WTC11 (cell line): ENCODE measurements around the gene MAPK7.

Experiments used
- ATF6 ChIP-seq: sonication (generic); formaldehyde crosslinking; IDR thresholded peaks from 2 replicates; pipeline ENCODE4 v1.8.1; 2023; ENCODE audit warnings: mild to moderate bottlenecking, missing genetic modification reagents
- CTCF ChIP-seq: fragments of 200-600 bp; IDR thresholded peaks from 2 replicates; pipeline ENCODE4 v1.8.0; 2022; ENCODE audit warnings: antibody characterized with exemption
- ELF4 ChIP-seq: sonication (generic); formaldehyde crosslinking; IDR thresholded peaks from 2 replicates; pipeline ENCODE4 v1.8.1; 2022; ENCODE audit warnings: low read depth, mild to moderate bottlenecking, moderate library complexity, missing genetic modification reagents
- ETV6 ChIP-seq: sonication (generic); formaldehyde crosslinking; IDR thresholded peaks from 2 replicates; pipeline ENCODE4 v1.8.1; 2022; ENCODE audit warnings: mild to moderate bottlenecking, missing genetic modification reagents
- USF2 ChIP-seq: sonication (generic); formaldehyde crosslinking; IDR thresholded peaks from 2 replicates; pipeline ENCODE4 v1.8.1; 2023; ENCODE audit warnings: mild to moderate bottlenecking, missing genetic modification reagents, moderate library complexity
- ZNF138 ChIP-seq: sonication (generic); formaldehyde crosslinking; conservative IDR thresholded peaks from 2 replicates; pipeline ENCODE4 v1.8.1; 2022; ENCODE audit warnings: mild to moderate bottlenecking, moderate library complexity, missing genetic modification reagents
- TF ChIP-seq, protein P1 (sequence below): sonication (generic); formaldehyde crosslinking; IDR thresholded peaks from 2 replicates; pipeline ENCODE4 v1.8.1; 2023; ENCODE audit warnings: mild to moderate bottlenecking, missing genetic modification reagents
- TF ChIP-seq, protein P2 (sequence below): sonication (generic); formaldehyde crosslinking; IDR thresholded peaks from 2 replicates; pipeline ENCODE4 v1.8.1; 2022; ENCODE audit warnings: mild to moderate bottlenecking, missing genetic modification reagents, moderate library complexity, borderline replicate concordance

GRCh38 chr17:19365833-19366636, 12.3 kb upstream of the MAPK7 start:
- TF ChIP-seq, protein P1, sequence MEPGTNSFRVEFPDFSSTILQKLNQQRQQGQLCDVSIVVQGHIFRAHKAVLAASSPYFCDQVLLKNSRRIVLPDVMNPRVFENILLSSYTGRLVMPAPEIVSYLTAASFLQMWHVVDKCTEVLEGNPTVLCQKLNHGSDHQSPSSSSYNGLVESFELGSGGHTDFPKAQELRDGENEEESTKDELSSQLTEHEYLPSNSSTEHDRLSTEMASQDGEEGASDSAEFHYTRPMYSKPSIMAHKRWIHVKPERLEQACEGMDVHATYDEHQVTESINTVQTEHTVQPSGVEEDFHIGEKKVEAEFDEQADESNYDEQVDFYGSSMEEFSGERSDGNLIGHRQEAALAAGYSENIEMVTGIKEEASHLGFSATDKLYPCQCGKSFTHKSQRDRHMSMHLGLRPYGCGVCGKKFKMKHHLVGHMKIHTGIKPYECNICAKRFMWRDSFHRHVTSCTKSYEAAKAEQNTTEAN (CRISPR knock-in tag) = no peak
- TF ChIP-seq ELF4 (CRISPR knock-in tag) (no peak), CTCF (no peak), ATF6 (CRISPR knock-in tag) (no peak), ETV6 (CRISPR knock-in tag) (no peak), ZNF138 (CRISPR knock-in tag) (no peak), USF2 (CRISPR knock-in tag) (no peak)
- TF ChIP-seq, protein P2, sequence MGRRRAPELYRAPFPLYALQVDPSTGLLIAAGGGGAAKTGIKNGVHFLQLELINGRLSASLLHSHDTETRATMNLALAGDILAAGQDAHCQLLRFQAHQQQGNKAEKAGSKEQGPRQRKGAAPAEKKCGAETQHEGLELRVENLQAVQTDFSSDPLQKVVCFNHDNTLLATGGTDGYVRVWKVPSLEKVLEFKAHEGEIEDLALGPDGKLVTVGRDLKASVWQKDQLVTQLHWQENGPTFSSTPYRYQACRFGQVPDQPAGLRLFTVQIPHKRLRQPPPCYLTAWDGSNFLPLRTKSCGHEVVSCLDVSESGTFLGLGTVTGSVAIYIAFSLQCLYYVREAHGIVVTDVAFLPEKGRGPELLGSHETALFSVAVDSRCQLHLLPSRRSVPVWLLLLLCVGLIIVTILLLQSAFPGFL (CRISPR knock-in tag) = no peak
